AML-193 (cell line): ENCODE results near the gene OR2L8.
A peak's percentile ranks its signal among the peaks of the same experiment; 100 is the strongest.

Experiments
- DNase-seq, 2 experiments: peaks; one replicate each; lab custom pipeline; 2025; lab: John Stamatoyannopoulos, UW

Gene OR2L8, protein sequence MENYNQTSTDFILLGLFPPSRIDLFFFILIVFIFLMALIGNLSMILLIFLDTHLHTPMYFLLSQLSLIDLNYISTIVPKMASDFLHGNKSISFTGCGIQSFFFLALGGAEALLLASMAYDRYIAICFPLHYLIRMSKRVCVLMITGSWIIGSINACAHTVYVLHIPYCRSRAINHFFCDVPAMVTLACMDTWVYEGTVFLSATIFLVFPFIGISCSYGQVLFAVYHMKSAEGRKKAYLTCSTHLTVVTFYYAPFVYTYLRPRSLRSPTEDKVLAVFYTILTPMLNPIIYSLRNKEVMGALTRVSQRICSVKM

DNA sequence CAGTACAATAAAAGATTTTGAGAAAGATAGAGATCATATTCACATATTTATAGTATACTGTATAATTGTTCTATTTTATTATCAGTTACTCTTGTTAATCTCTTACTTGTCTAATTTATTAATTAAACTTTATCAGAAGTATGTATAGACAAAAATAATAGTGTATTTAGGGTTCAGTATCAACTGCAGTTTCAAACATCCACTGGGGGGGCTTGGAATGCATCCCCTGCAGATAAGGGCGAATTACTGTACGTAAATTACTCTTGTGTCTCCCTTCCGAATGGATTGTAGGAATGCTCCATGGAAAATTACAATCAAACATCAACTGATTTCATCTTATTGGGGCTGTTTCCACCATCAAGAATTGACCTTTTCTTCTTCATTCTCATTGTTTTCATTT is at the start of gene OR2L8:
OR2L8 (plus strand) TSS at position 301 of the 400 bp plus-strand sequence; CDS start at position 301, 0 bp downstream.
- DNase-seq = no peak

DNA sequence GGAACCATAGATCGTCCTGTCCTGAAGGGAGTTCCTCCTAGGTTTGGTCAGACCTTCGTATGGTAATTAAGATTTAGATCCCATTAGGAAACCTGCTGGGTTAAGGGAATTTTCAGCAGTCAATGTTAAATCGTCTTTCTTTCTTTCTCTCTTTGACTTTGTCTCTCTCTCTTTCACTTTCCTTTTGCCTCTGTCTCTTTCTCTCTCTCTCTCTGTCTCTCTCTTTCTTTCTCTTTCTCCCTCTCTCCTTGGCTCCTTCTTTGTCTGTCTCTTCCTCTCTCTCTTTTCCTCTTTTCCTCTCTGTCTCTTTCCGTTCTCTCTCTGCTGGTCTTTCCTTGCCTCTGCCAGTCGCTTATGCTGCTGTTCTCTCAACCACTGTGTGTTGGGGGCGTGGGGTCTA is 44.5 kb upstream of the OR2L8 start:
- no peak for DNase-seq

DNA sequence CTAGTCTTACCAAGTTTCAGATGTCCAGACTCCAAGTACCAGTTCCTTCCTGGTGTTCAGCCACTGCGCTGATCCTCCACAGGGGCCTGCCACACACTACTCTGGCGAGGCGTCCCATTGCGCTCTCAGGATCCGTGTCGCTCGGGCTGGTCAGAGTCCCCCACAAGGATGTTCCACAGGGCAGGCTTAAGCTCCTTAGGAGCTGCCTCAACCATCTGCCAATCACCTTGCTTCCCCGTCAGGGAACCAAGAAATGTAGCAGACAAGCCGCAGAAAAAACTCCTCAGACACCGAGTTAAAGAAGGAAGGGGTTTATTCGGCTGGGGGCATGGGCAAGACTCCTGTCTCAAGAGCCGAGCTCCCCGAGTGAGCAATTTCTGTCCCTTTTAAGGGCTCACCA is 43.5 kb upstream of the OR2L8 start:
- DNase-seq = no peak

DNA sequence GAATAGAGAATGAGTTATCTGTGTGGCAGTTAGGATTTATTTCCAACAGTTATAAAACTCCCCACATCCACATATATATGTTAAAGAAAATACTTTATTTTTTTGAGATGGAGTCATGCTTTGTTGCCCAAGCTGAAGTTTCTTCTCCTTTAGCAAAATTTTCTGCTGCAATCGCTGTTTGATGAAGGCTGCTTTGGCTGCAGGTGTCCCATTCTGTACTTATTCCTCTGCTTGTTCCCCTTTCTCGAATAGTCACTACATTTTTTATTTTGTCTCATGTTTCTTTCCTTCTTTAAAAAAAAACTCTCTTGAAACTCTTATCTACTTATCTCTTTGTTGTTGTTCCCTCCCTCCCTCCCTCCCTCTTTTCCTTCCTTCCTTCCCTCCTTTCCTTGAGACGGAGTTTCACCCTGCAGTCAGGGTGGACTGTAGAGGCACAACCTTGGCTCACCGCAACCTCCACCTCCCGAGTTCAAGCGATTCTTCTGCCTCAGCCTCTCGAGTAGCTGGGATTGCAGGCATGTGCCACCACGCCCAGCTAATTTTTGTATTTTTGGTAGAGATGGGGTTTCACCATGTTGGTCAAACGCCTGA is 42.7 kb upstream of the OR2L8 start:
- no peak for DNase-seq

DNA sequence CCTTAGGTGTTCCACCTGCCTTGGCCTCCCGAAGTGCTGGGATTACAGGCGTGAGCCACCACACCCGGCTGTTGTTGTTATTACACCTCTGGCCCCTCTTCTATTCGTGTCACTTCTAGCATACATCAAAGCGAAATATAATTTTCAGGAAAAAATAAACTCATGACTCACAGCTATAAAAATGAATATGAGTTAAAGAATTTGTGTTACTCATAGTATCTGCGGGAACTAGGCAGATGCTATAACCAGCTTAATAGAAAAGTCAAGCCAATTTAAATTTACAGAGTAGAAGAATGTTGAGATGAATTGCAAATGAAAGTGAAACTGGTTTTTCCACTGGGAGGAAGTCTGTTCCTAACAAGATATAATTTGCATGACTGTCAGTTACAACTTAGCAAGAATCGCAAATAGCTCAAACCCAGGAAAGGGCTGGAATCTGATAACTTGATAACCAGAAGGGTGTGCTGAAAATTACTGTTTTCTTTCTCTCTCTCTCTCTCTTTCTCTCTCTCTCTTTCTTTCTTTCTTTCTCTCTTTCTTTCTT is 42.1 kb upstream of the OR2L8 start:
- peak; percentile 12 to 17 for DNase-seq

DNA sequence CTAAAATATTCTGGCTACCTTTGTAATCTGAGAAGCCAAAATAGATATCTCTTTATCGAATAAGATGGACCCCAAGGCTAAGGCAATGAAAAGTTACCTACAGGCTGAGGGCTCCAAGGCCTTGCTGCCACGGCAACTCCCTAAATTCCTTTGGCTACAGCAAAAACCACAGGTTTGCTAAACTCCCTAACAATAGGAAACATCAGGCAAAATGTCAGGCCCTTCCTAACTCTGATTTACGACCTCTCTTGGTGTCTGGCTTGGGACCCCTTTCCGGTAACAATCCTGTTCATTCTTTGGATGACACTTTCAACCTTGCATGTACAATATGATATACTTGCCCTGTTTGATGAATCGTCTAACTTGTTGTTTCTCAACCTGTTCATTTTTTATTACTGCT is 39.9 kb upstream of the OR2L8 start:
- DNase-seq = no peak

DNA sequence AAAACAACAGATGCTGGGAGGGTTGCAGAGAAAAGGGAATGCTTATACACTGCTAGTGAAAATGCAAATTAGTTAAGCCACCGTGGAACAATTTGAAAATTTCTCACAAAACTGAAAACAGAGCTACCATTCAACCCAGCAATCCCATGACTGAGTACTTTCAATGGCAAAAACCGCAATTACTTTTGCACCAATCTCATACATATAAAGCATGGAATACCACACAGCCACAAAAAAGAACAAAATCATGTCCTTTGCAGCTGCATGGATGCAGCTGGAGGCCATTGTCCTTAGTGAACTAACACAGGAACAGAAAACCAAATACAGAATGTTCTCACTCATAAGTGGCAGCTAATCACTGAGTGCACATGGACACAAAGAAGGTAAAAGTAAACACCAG is 34.9 kb upstream of the OR2L8 start:
- DNase-seq = no peak

DNA sequence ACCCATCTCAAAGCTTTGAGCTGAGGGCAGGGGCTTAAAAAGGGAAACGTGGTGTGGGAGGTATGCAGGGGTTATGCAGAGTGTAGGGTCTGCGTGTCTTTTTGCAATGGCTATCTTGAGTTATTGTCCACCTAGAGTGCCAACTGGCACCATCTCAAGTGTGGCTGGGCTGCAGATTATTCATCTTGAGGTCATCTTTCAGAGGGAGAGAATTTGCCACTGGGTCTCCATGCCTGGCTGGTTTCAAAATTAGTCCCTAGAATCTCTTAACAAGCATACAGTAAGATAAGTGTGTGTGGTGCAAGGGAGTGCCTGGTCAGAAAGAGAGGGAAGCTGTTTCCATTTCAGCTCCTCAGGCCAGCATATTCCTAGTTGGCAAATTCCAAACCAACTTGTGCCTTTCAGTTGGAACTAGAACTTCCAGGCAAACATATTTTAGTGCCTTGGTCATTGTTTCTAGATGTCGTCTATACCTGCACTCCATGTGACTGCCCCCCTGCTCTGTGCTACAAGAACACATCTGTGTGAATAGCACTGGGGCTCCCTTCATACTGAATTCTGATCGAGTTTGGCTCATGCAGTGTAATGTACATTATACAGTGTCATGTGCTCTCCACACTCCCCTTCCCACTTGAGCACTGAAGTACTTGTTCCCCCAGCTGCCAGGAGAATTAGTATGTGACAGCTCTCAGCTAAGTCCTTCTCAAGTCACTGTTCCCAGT is 33.6 kb upstream of the OR2L8 start:
- DNase-seq = no peak

DNA sequence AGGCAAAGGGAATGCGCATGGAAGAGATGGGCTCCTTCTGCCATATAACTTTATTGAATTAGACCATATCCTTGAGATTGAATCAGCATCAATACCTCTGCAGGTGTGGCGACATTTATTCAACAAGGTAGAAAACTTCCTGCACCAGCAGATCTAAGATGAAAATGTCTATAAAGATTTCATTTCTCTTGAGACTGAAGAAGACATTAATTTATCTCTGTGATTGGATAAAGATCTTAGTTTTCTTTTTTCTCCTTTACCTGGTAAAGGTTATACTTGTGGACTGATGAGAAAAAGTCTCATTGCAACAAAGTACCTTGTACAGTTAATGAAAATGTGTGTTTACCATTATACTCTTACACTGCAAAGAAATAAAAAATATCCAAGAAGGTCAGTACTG is 28.7 kb upstream of the OR2L8 start, which contains the start of gene OR2T8:
OR2T8 (plus strand) TSS at position 301 of the 400 bp plus-strand sequence. CDS start 766 bp downstream, outside the sequence.
- DNase-seq = no peak

DNA sequence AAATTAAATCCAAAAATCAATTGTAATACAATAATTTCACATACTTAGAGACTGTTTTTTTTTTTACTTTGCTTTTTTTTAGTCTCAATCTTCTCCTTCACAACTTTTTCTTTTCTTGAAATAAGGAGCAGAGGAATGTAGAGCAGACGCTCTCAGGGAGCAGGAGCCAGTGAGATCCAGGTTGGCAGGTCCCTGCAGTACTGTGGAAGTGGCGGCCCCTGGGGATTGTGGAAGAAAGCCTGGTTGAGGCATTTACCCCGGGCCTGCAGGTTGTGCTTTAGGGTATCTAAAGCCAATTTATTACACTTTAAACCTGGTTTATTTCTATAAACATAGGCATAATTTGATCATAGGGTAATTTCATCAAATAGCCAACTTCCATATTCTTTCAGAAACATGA is 24.7 kb upstream of the OR2L8 start:
- DNase-seq = no peak

DNA sequence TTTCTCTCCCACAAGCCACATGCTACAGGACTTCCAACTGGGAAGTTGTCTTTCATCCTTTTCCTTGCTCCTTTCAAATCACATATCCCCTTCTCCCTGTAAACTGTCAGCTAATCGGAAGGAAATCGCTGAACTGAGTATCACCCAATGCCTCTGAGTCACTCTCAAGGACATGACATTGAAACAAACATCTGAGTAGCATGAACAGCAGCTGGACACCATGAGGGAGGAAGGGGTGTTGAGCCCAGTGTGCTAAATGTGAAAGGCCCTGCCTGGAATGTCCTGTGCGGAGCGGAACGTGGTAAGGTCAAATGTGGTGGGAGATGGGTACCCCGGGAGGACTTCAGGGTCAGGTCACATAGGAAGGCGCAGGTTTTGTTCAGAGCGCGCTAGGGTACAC is 23.8 kb upstream of the OR2L8 start, which contains the start of gene OR2AJ1:
OR2AJ1 (plus strand) TSS at position 22 of the 400 bp plus-strand sequence. CDS start 8,880 bp downstream, outside the sequence.
- no peak for DNase-seq

DNA sequence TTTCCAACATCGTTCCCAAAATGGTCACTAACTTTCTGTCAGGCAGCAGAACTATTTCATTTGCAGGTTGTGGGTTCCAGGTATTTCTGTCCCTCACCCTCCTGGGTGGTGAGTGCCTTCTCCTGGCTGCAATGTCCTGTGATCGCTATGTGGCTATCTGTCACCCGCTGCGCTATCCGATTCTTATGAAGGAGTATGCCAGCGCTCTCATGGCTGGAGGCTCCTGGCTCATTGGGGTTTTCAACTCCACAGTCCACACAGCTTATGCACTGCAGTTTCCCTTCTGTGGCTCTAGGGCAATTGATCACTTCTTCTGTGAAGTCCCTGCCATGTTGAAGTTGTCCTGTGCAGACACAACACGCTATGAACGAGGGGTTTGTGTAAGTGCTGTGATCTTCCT is 14.7 kb upstream of the OR2L8 start:
- no peak for DNase-seq

DNA sequence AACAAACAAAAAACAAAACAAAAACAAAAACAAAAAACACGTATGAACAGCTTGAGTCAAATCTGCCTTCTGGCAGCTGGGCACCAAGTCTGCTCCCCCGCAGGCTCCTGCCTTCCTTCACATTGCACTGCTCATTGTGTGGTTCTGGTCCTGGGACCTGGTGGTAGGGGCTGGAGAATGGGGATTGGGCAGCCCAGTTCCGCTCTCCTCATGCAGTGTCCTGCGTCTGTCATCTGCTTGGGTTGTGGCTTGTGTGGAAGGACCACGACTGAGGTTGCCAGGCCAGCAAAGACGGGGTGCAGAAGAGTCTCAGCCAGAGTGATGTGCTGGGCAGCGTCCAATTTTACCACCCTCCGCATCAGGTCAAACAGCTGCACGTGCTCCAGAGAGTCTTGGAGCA is 12.9 kb upstream of the OR2L8 start:
- DNase-seq = no peak

DNA sequence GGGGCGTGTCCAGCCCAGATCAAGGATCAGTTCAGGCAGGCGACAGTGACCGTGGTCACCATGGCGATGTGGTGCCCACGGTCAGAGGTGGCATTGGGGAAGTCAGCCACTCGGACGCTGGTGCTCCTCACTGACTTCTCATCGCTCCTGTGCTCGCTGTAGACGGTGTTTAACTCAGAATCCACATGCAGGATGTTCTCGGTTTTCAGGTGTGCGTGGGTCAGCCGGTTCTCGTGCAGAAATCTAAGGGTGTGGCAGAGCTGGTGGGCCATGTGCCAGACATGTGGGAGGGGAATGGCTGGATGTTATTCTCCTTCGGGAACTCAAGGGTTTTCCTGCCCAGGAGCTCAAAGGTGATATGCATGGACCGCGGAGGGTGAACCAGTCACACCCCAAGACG is 12.2 kb upstream of the OR2L8 start:
- DNase-seq = no peak

DNA sequence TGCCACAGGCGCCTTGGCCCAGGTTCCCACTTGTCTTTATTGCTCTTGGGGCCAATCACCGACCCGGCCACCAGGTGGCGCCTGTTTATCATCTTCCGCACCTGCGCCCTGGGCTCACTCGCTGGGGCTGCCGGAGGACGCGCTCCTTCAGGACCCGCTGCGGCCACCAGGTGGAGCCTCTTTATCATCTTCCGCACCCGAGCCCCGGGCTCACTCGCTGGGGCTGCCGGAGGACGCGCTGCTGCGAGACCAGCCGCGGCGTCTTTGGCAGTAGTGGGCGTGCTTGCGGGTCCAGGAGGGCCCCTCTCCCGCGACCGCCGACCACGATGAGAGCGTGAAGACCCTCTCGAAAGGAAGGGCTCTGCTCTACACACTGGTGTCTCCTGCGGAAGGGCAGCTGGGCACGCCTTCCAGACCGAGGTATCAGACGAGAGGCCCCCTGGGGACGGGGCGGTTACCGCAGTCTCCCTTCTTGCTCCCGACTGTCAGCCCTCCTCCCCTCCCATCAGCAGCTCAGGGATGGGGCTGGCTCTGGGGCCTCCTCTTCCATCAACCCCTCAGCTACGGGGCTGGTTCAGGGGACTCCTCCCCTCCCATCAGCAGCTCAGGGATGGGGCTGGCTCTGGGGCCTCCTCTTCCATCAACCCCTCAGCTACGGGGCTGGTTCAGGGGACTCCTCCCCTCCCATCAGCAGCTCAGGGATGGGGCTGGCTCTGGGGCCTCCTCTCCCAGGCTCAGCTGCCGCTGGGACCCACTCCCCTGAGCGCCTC is 11.5 kb upstream of the OR2L8 start:
- DNase-seq = peak; percentile 72 to 86

DNA sequence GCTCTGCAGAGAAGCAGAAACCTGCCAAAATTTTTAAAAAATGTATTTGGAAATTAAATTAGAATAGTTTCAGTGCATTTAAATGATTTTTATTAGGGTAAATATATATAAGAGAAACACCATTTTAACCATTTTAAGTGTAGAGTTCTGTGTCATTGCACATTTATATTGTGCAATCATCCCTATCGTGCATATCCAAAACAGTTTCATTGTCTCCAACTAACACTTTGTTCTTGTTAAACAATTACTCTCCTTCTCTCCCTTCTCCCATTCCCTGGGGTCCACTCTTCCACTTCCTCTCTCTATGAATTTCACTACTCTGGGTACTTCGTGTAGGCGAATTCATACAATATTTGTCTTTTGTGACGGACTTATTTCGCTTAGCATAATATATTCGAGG is 6.0 kb upstream of the OR2L8 start:
- no peak for DNase-seq

DNA sequence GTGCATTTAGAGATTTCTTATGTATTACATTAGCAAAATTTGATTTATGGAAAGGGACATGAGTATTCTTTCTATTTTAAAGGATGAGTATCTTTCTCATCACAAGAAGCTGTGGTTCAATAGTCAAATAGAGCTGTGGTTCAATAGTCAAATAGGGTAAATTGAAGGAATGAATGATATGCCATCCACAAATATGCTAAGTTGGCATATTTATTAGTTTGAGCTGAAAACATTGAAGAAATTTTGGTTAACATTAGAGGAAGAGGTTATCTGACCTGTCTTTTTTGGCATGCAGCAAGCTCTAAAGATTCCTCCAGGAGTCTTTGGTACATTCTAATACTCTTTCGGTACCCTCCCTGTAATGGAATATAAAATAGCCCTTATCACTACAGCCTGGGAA is 4.8 kb downstream of the OR2L8 start:
- no peak for DNase-seq

DNA sequence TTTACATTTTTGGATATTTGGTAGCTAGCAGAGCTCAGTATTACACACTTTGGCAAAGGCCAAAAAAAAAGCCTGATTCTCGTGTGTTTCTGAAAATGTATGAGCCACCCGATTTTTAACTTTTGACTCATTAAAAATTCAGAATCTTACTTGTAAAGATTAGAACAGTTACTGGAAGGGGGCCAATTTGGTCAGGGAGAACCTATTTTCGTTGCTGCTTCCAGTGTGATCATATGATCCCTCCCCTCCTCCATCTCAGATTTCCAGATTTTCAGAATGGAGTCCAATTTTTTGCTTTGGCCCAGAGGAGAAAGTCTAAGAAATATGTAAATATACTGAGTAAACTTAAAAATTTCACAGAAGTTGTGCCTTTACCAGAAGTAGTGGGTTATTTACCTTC is 13.1 kb downstream of the OR2L8 start:
- no peak for DNase-seq

DNA sequence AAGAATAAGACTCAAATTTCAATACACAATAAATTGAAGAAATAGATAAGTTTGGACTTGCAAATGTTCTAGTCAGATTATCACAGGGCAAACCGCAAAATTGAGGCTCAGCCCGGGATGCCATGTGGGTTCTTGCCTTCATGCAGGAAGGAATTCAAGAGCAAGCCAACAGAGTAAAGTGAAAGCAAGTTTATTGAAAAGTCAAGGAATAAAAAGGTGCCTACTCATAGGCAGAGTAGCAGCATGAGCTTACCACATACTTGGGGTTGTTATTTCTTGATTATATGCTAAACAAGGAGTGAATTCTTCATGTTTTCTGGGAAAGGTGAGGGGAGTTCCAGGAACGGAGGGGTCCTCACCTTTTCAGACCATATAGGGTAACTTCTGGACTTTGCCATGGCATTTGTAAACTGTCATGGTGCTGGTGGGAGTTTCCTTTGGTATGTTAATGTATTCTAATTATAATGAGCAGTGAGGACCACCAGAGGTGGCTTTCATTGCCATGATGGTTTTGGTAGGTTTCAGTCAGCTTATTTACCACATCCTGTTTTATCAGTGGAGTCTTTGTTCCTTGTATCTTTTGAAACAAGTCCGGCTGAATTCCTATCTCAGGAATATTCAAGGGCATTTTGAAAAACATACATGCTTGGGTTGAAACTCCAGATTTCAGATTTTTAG is 14.4 kb downstream of the OR2L8 start:
- no peak for DNase-seq

DNA sequence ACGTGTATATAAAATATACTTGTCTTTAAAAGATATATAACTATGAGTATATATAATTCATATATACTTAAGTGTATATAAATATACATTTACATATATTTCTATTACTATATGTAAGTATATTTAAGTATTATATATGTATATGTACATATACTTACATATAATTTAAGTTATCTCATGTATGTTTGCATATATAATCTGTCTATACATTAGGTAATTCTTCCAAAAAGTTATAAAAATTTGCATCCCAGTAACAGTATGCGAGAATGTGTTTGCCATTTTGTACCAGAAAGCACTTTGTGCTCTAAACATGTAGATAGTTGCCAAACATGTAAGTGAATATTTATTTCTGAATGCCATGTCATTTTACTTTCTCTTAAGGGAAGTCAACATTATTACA is 16.3 kb downstream of the OR2L8 start, which contains the start of gene OR2AK2:
OR2AK2 (plus strand) TSS at position 301 of the 400 bp plus-strand sequence. CDS start 144 bp downstream, outside the sequence.
- DNase-seq = no peak

DNA sequence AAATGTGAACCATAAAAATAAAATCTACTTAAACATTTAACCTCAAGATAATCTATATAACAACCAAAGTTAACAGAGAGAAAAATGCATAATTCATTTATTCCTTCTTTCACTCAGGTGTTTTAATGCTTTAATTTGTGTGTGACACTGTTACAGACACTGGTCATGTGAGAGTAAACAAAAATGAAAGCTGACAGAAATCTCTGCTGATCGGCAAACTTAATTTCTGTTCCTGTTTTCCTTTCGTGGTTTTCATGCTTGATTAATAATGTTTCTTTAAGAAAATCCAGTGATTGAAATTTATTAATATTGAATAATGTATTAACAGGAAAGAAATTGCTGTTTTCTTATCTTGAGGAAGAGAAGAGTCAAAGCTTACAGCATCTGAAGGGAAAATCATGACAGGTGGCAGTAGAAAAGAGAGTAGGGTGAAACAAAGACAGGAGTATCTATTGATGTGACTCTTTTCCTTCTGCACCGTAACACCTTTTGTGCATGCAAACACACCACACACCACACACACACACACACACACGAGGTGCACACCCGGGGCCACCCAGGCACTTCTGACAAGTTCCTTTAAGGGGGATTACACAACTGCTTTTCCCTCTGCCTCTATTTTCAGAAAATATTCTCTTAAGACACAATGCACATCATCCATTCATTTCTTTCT is 18.0 kb downstream of the OR2L8 start:
- DNase-seq = no peak
